ENCODE measurements around the gene TTC28.

TTC28 gene

GRCh38 chr22:28043266-28043665 lies 636.4 kb downstream of the TTC28 start:
- no peak for DNase-seq (ENCODE audit: low spot score)
- in situ Hi-C loops (cut with MboI; ENCODE audit: low sequenced_read_pairs, unreplicated experiment): loop anchor here (25.0 kb wide), 1 partner anchor 794 kb away; no protein-coding TSS in a partner anchor
- TF ChIP-seq CTCF (IDR thresholded peaks at IDR 0.05; ENCODE audit: borderline replicate concordance, control extremely low read depth, extremely low read depth, insufficient read depth, missing control alignments): no peak

GRCh38 chr22:28034760-28035401 lies 644.8 kb downstream of the TTC28 start:
- TF ChIP-seq CTCF (IDR thresholded peaks at IDR 0.05; ENCODE audit: borderline replicate concordance, control extremely low read depth, extremely low read depth, insufficient read depth, missing control alignments): no peak
- no peak for DNase-seq (ENCODE audit: low spot score)
- in situ Hi-C loops (cut with MboI; ENCODE audit: low sequenced_read_pairs, unreplicated experiment): loop anchor here (25.0 kb wide), 1 partner anchor 802 kb away; no protein-coding TSS in a partner anchor

GRCh38 chr22:28034145-28034759 lies 645.4 kb downstream of the TTC28 start:
- in situ Hi-C loops (cut with MboI; ENCODE audit: low sequenced_read_pairs, unreplicated experiment): loop anchor here (25.0 kb wide), 1 partner anchor 803 kb away; no protein-coding TSS in a partner anchor
- no peak for TF ChIP-seq CTCF (IDR thresholded peaks at IDR 0.05; ENCODE audit: borderline replicate concordance, control extremely low read depth, extremely low read depth, insufficient read depth, missing control alignments)
- no peak for DNase-seq (ENCODE audit: low spot score)

- no peak for DNase-seq (ENCODE audit: low spot score)
- in situ Hi-C loops (cut with MboI; ENCODE audit: low sequenced_read_pairs, unreplicated experiment): loop anchor here (25.0 kb wide), 1 partner anchor 804 kb away; no protein-coding TSS in a partner anchor
Measured at GRCh38 chr22:28032861-28033260, 646.8 kb downstream of the TTC28 start.

GRCh38 chr22:28031383-28031922 lies 648.2 kb downstream of the TTC28 start:
- DNase-seq (ENCODE audit: low spot score): no peak
- in situ Hi-C loops (cut with MboI; ENCODE audit: low sequenced_read_pairs, unreplicated experiment): loop anchor here (25.0 kb wide), 1 partner anchor 806 kb away; no protein-coding TSS in a partner anchor
- TF ChIP-seq CTCF (IDR thresholded peaks at IDR 0.05; ENCODE audit: borderline replicate concordance, control extremely low read depth, extremely low read depth, insufficient read depth, missing control alignments): no peak

More at GRCh38 chr22:28032861-28033260, 646.8 kb downstream of the TTC28 start:
- TF ChIP-seq CTCF (IDR thresholded peaks at IDR 0.05; ENCODE audit: borderline replicate concordance, control extremely low read depth, extremely low read depth, insufficient read depth, missing control alignments): no peak

- in situ Hi-C loops (cut with MboI; ENCODE audit: low sequenced_read_pairs, unreplicated experiment): loop anchor here (25.0 kb wide), 1 partner anchor 807 kb away; no protein-coding TSS in a partner anchor
- DNase-seq (ENCODE audit: low spot score): peak; percentile 4
- no peak for TF ChIP-seq CTCF (IDR thresholded peaks at IDR 0.05; ENCODE audit: borderline replicate concordance, control extremely low read depth, extremely low read depth, insufficient read depth, missing control alignments)
Measured at GRCh38 chr22:28030473-28030872, 649.2 kb downstream of the TTC28 start.
